ENCODE data around the gene SCMH1. TPM values are rescaled to one million over a fixed set of nuclear protein-coding genes. Genes with fewer than 3 reads are reported as not detected.

SCMH1 gene
- total RNA-seq, 4 donors from 2014 or later = 17.6 to 48.2 (median 21.8) TPM

DNA sequence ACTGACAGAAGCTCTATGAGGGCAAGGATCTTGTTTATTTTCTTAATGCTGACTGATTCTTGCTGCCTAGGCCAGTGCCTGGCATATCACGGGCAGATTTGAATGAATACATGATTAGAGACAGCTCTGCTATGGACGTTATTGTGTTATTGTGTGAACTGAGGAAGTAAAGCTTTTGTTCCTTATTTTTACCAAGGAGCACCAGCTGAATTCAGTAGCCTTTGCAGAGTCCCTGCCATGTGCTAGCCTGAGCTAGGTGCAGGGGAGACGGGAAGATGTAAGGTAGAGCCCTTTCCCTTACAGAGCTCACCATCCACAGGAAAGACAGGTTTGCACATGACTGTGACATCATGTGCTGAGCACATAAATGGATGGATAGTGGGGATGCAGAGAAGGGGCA lies 36.0 kb upstream of the SCMH1 start:
- DNase-seq (ENCODE audit: low spot score in 2 of 2) = no peak
- no peaks in the 10 kb centered on the region for H3K36me3 ChIP-seq
- WGBS = 68% methylated on average over 3 of the region's 3 CpGs
- H3K4me1 ChIP-seq = peaks cover 16% of the 10 kb centered on the region
- no peak for TF ChIP-seq POLR2AphosphoS5 (IDR thresholded peaks at IDR 0.05)
- TF ChIP-seq EP300 (IDR thresholded peaks at IDR 0.05) = no peak
- TF ChIP-seq, protein P1, sequence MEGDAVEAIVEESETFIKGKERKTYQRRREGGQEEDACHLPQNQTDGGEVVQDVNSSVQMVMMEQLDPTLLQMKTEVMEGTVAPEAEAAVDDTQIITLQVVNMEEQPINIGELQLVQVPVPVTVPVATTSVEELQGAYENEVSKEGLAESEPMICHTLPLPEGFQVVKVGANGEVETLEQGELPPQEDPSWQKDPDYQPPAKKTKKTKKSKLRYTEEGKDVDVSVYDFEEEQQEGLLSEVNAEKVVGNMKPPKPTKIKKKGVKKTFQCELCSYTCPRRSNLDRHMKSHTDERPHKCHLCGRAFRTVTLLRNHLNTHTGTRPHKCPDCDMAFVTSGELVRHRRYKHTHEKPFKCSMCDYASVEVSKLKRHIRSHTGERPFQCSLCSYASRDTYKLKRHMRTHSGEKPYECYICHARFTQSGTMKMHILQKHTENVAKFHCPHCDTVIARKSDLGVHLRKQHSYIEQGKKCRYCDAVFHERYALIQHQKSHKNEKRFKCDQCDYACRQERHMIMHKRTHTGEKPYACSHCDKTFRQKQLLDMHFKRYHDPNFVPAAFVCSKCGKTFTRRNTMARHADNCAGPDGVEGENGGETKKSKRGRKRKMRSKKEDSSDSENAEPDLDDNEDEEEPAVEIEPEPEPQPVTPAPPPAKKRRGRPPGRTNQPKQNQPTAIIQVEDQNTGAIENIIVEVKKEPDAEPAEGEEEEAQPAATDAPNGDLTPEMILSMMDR (IDR thresholded peaks at IDR 0.05) = no peak
- no peak for TF ChIP-seq POLR2A (IDR thresholded peaks at IDR 0.05)
- H3K27ac ChIP-seq = no peak overlapping the region
- H3K4me3 ChIP-seq = no peak overlapping the region
- no peaks in the 10 kb centered on the region for H3K9me3 ChIP-seq
- H3K27me3 ChIP-seq = no peaks in the 10 kb centered on the region

DNA sequence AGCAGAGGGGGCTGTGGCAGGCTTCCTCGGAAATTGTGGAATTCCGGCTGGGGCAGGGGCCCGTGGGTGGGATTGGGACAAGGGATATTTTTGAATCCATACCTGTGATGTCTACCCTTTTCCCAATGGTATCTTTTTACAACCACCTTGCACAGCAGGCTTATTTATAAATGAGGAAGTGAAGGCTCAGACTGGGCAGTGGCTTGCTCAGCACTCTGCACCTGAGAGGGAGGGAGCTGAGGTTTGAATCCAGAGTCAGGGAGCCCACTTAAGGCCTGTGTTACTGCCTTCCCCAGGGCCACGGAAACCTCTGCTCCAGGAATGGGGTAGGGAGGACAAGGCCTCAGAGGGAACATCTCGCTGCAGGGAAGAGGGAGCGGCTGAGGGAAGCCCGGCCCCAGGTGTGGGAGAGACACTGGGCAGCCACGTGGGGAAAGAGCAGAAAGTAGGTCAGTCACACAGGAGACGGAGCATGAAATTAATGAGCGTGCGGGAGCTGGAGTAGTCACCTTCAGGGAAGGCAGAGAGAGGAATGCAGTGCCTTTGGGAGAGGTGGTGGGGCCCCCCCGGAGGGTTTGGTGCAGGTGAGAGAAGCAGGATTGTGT lies 35.4 kb upstream of the SCMH1 start:
- Histone ChIP-seq H3K4me1 (peaks cover 11% of the 10 kb centered on the region), H3K9me3 (no peaks in the 10 kb centered on the region), H3K4me3 (no peak overlapping the region), H3K27me3 (no peaks in the 10 kb centered on the region), H3K36me3 (no peaks in the 10 kb centered on the region), H3K27ac (no peak overlapping the region)
- DNase-seq (ENCODE audit: low spot score in 2 of 2) = no peak
- TF ChIP-seq, protein P1 (IDR thresholded peaks at IDR 0.05) = no peak
- TF ChIP-seq EP300 (IDR thresholded peaks at IDR 0.05) = no peak
- TF ChIP-seq POLR2A (IDR thresholded peaks at IDR 0.05) = no peak
- TF ChIP-seq POLR2AphosphoS5 (IDR thresholded peaks at IDR 0.05) = no peak
- WGBS = 64% methylated on average over 12 of the region's 12 CpGs

DNA sequence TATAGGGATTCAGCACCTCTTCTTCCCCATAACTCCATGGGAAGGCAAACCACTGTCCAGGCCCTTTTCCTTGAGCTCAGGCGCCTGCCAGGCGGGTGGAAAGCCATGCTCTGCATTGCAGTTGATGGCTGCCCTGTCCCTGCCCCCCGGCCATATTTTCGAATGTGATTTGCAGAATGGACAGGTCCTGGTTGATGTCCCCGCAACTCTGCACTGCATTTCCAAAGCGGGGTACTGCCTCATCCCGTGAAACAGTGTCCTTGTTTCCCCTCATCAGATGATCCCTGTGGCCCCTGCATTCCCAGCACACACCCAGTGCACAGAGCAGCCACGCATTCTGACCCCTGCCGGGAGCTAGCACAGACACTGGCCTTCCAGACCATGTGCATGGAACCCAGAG lies 33.7 kb upstream of the SCMH1 start:
- no peak for TF ChIP-seq POLR2A (IDR thresholded peaks at IDR 0.05)
- TF ChIP-seq, protein P1 (IDR thresholded peaks at IDR 0.05) = no peak
- TF ChIP-seq EP300 (IDR thresholded peaks at IDR 0.05) = no peak
- no peak for TF ChIP-seq POLR2AphosphoS5 (IDR thresholded peaks at IDR 0.05)
- Histone ChIP-seq H3K27ac (no peak overlapping the region), H3K9me3 (no peaks in the 10 kb centered on the region), H3K36me3 (no peaks in the 10 kb centered on the region), H3K4me1 (peaks cover 11% of the 10 kb centered on the region), H3K27me3 (no peaks in the 10 kb centered on the region), H3K4me3 (no peak overlapping the region)
- 98% methylated on average over 8 of the region's 9 CpGs for WGBS
- no peak for DNase-seq (ENCODE audit: low spot score in 2 of 2)

DNA sequence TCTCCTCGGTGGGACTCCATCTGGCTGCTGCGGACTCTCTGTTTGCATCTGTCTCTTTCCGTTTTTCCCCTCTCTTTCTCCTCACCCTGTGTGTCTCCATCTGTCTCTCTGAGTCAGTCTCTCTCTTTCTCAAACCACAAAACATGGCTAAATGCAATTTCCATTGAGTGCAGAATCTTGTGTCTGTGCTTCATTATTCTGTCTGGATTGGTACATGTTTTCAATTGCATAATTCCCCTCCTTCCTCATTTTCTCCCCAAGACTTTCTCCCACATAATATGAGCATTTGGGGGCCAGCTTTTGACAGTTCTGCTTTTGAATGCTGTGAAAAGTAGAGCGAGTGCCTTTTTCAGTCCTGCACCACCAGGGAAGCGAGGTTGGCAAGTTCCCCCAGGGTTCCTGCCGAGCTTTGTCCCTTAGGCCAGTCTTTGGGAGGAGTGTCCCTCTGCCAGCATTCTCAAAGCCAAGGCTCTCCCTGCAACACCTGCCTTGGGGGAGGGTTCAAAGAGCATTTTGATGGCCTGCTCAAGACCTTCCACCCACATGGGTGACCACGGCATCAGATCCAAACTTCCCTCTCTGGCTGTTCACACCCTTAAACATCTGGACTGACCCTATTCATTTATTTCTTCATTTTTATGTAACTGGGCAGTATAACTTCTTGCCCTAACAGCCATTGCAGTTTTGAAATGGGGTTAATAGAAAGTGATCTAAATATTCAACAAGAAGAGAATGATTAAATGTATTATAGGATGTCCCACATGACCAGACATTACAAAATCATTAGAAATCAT lies 32.8 kb upstream of the SCMH1 start:
- no peaks in the 10 kb centered on the region for H3K36me3 ChIP-seq
- TF ChIP-seq POLR2AphosphoS5 (IDR thresholded peaks at IDR 0.05) (no peak), POLR2A (IDR thresholded peaks at IDR 0.05) (no peak), EP300 (IDR thresholded peaks at IDR 0.05) (no peak)
- TF ChIP-seq, protein P1 (IDR thresholded peaks at IDR 0.05) = no peak
- DNase-seq (ENCODE audit: low spot score in 2 of 2) = no peak
- H3K9me3 ChIP-seq = no peaks in the 10 kb centered on the region
- peaks cover 11% of the 10 kb centered on the region for H3K4me1 ChIP-seq
- 59% methylated on average over 7 of the region's 7 CpGs for WGBS
- no peak overlapping the region for H3K4me3 ChIP-seq
- no peaks in the 10 kb centered on the region for H3K27me3 ChIP-seq
- H3K27ac ChIP-seq = no peak overlapping the region

DNA sequence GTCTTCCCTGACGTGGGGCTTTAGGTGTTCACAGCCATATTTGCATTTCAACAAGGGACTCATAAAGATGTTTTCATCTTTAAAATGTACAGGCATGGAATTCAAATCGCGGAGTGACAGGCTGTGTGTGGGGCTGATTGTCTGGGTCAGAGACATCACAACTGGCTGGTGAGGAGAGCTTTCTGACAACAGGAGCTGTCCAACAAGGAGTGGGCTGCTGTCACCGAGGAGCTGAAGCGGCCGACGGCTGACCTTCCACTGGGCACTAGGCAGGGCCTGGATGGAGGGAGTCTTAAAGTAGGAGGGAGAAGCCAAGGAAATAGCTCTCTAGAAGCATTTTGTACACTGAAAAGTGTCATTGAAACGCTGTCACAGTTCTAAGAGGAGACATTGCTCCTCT lies 30.5 kb upstream of the SCMH1 start:
- no peaks in the 10 kb centered on the region for H3K27me3 ChIP-seq
- WGBS = 83% methylated on average over 8 of the region's 8 CpGs
- H3K27ac ChIP-seq = no peak overlapping the region
- H3K9me3 ChIP-seq = no peaks in the 10 kb centered on the region
- TF ChIP-seq POLR2A (IDR thresholded peaks at IDR 0.05) (no peak), POLR2AphosphoS5 (IDR thresholded peaks at IDR 0.05) (no peak)
- TF ChIP-seq, protein P1 (IDR thresholded peaks at IDR 0.05) = no peak
- no peak for DNase-seq (ENCODE audit: low spot score in 2 of 2)
- no peaks in the 10 kb centered on the region for H3K36me3 ChIP-seq
- H3K4me1 ChIP-seq = peaks cover 10% of the 10 kb centered on the region
- H3K4me3 ChIP-seq = no peak overlapping the region
